ENCODE measurements around the gene ATP11A. TPM values are rescaled to one million over a fixed set of nuclear protein-coding genes. Genes with fewer than 3 reads are reported as not detected.

Gene ATP11A
- total and polyA plus RNA-seq, 2 donors (not counting 3 experiments of a cell fraction or from before 2014, with no cell fraction given), result 16.5 to 88.1 TPM

DNA sequence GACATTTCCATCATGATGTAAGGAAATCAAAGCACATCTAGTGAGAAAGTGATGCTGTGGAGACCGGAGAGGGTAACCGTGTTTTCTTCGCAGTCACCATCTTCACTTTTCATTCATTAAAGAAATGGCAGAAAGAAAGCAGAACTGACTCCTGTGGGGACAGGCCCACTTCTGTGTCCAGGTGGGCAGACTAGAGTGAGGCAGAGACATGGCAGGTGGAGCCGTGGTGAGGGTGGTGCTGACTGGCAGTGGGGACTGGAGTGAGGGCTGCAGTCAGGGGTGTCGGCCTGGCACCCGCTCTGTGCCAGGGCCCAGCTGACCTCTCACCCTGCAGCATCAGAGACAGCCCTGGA is 207.7 kb downstream of the ATP11A start:
- Histone ChIP-seq H3K27me3 (ENCODE audit: control insufficient read depth in 2 of 2, insufficient read depth in 2 of 2, low read length in 2 of 2) (peaks cover 7 to 15% of the 10 kb centered on the region in 2 experiments), H4K20me1 (replicated peaks; ENCODE audit: control insufficient read depth, extremely low read depth, insufficient read depth, low read length) (no peaks in the 10 kb centered on the region), H3K36me3 (ENCODE audit: control insufficient read depth in 2 of 2, extremely low read depth in 1 of 2, insufficient read depth in 2 of 2, low read length in 2 of 2) (no peaks in the 10 kb centered on the region), H3K27ac (ENCODE audit: insufficient read depth, low read depth, low read length) (no peak overlapping the region), H3K4me1 (ENCODE audit: control insufficient read depth, extremely low read depth, insufficient read depth, low read length) (peaks cover 3% of the 10 kb centered on the region), H3K4me3 (replicated peaks in 1 of 3; ENCODE audit: insufficient read depth in 1 of 3, low read depth in 1 of 3, low read length in 3 of 3) (no peak overlapping the region), H3K79me2 (ENCODE audit: control insufficient read depth, insufficient read depth, low read length) (no peaks in the 10 kb centered on the region), H2AFZ (ENCODE audit: low read depth, low read length) (no peak overlapping the region), H3K9ac (replicated peaks; ENCODE audit: extremely low read depth, insufficient read depth, low read length) (no peak overlapping the region), H3K9me3 (replicated peaks; ENCODE audit: control insufficient read depth, insufficient read depth, low read length) (no peaks in the 10 kb centered on the region), H3K4me2 (ENCODE audit: insufficient read depth, low read length) (no peak overlapping the region), H3K9me1 (replicated peaks; ENCODE audit: control insufficient read depth, extremely low read depth, insufficient read depth, low read length) (no peaks in the 10 kb centered on the region)
- DNase-seq (ENCODE audit: low read depth, low spot score) (no peak), FAIRE-seq (no peak)
- intact Hi-C loops (cut with micrococcal nuclease), result no loop called here
- ChIA-PET CTCF (interaction anchor here (0.6 kb wide), 1 partner anchor 18 kb away, joined by 3 read pairs; no protein-coding TSS in a partner anchor), POLR2A (no interaction called here)
- TF ChIP-seq GATA2 (IDR thresholded peaks at IDR 0.05; ENCODE audit: insufficient read depth, insufficient read length, low read depth, low read length) (no peak), EZH2 (IDR thresholded peaks at IDR 0.05; ENCODE audit: borderline replicate concordance, low read depth, low read length, severe bottlenecking) (no peak), POLR2AphosphoS5 (IDR thresholded peaks at IDR 0.05; ENCODE audit: insufficient read depth, low read depth, low read length) (no peak), POLR2A (IDR thresholded peaks at IDR 0.05; ENCODE audit: low read depth, low read length) (no peak), MYC (IDR thresholded peaks at IDR 0.05; ENCODE audit: low read depth, low read length) (no peak), FOS (IDR thresholded peaks at IDR 0.05; ENCODE audit: borderline replicate concordance, insufficient read depth, low read length) (no peak), CTCF (IDR thresholded peaks at IDR 0.05; ENCODE audit: extremely low read depth in 1 of 2, insufficient read depth in 1 of 2, low read depth in 1 of 2, low read length in 2 of 2) (no peak), JUN (IDR thresholded peaks at IDR 0.05; ENCODE audit: borderline replicate concordance, insufficient read depth, insufficient read length, low read depth) (no peak)
- TF ChIP-seq, protein P1, sequence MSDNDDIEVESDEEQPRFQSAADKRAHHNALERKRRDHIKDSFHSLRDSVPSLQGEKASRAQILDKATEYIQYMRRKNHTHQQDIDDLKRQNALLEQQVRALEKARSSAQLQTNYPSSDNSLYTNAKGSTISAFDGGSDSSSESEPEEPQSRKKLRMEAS (IDR thresholded peaks at IDR 0.05; ENCODE audit: insufficient read depth, insufficient read length), result no peak
- BruUV-seq (replicated peaks), result no TSS peak
- dilution Hi-C loops (cut with MboI; ENCODE audit: extremely low pct_ligation_motif_present, low sequenced_read_pairs), result no loop called here

Data from endothelial cell of umbilical vein (primary cell).